IMR-90 (cell line): ENCODE results near the gene FAF2. TPM values are rescaled to one million over a fixed set of nuclear protein-coding genes. Genes with fewer than 3 reads are reported as not detected.
A peak's percentile ranks its signal among the peaks of the same experiment; 100 is the strongest.

Experiments
- ATAC-seq: fragments of 200-7000 bp; cut with Tn5 transposase; 2 replicates; pipeline ENCODE4 v1.9.1; 2020; ENCODE audit warnings: low read depth, mild to moderate bottlenecking, moderate library complexity
- BruUV-seq: library from RNA; stranded (reverse); fragments of 400-500 nt; replicated peaks from 2 replicates; lab custom pipeline; 2021; lab: Mats Ljungman, UMichigan
- CTCF ChIA-PET: fragments of 300-600 bp; formaldehyde crosslinking; extraction: SDS; loops from one replicate; lab custom pipeline; 2021; ENCODE audit warnings: antibody characterized with exemption; lab: Yijun Ruan, JAX
- POLR2A ChIA-PET: fragments of 300-600 bp; sonication (Branson Sonifier 250); formaldehyde crosslinking; loops from one replicate; lab custom pipeline; 2022; ENCODE audit warnings: antibody characterized with exemption; ENCODE audit not compliant: unreplicated experiment; lab: Charles Lee
- DNase-seq: peaks from one replicate; pipeline ENCODE4 v3.0.0; 2013
- H2AFZ ChIP-seq: replicated peaks from 2 replicates; pipeline ENCODE3; 2013; ENCODE audit warnings: low read length, mild to moderate bottlenecking; ENCODE audit not compliant: poor library complexity
- H2AK5ac ChIP-seq: 2 replicates; pipeline ENCODE4 v1.6.1; 2013; ENCODE audit warnings: low read depth, low read length, inconsistent platforms
- H2AK9ac ChIP-seq: replicated peaks from 2 replicates; pipeline ENCODE3; 2013; ENCODE audit warnings: mild to moderate bottlenecking, low read depth, low read length, moderate library complexity; ENCODE audit not compliant: poor library complexity
- H2BK120ac ChIP-seq: 2 replicates; pipeline ENCODE4 v1.6.1; 2013; ENCODE audit warnings: low read depth, low read length, inconsistent platforms
- H2BK15ac ChIP-seq: 3 replicates; pipeline ENCODE4 v1.6.1; 2013; ENCODE audit warnings: low read depth, low read length, inconsistent platforms
- H2BK20ac ChIP-seq: 2 replicates; pipeline ENCODE4 v1.6.1; 2013; ENCODE audit warnings: low read depth, mild to moderate bottlenecking, inconsistent platforms, low read length, moderate library complexity
- H2BK5ac ChIP-seq: 2 replicates; pipeline ENCODE4 v1.6.1; 2013; ENCODE audit warnings: mild to moderate bottlenecking, low read depth, low read length, inconsistent platforms; ENCODE audit not compliant: poor library complexity, severe bottlenecking
- H3K14ac ChIP-seq: replicated peaks from 2 replicates; pipeline ENCODE4 v1.6.1; 2013; ENCODE audit warnings: low read depth, low read length, inconsistent platforms
- H3K18ac ChIP-seq: 2 replicates; pipeline ENCODE4 v1.6.1; 2013; ENCODE audit warnings: low read depth, low read length, control low read depth
- H3K23ac ChIP-seq: 2 replicates; pipeline ENCODE4 v1.6.1; 2013; ENCODE audit warnings: low read depth, low read length, inconsistent platforms
- H3K27ac ChIP-seq: 2 replicates; pipeline ENCODE4 v1.5.1; 2013; ENCODE audit warnings: mild to moderate bottlenecking, control low read depth, low read length; ENCODE audit not compliant: insufficient read depth
- H3K27me3 ChIP-seq: 2 replicates; pipeline ENCODE4 v1.6.1; 2013; ENCODE audit warnings: low read length; ENCODE audit not compliant: control insufficient read depth, insufficient read depth
- H3K36me3 ChIP-seq: 2 replicates; pipeline ENCODE4 v1.6.1; 2013; ENCODE audit warnings: low read length, mixed read lengths; ENCODE audit not compliant: control insufficient read depth, insufficient read depth
- H3K4ac ChIP-seq: 2 replicates; pipeline ENCODE4 v1.6.1; 2013; ENCODE audit warnings: low read depth, low read length, inconsistent platforms
- H3K4me1 ChIP-seq: 2 replicates; pipeline ENCODE4 v1.6.1; 2013; ENCODE audit warnings: low read length, mixed read lengths; ENCODE audit not compliant: control insufficient read depth, insufficient read depth
- H3K4me2 ChIP-seq: 2 replicates; pipeline ENCODE4 v1.6.1; 2013; ENCODE audit warnings: low read depth, mild to moderate bottlenecking, control low read depth, low read length, moderate library complexity
- H3K4me3 ChIP-seq: 2 replicates; pipeline ENCODE4 v1.5.1; 2013; ENCODE audit warnings: low read depth, mild to moderate bottlenecking, control low read depth, low read length, moderate library complexity; ENCODE audit not compliant: insufficient read depth
- H3K56ac ChIP-seq: 2 replicates; pipeline ENCODE4 v1.6.1; 2013; ENCODE audit warnings: low read length, inconsistent platforms; ENCODE audit not compliant: insufficient read depth; ENCODE audit errors: extremely low read depth
- H3K79me1 ChIP-seq, 2 experiments: 2 replicates each; pipeline ENCODE4 v1.6.1; 2013; ENCODE audit warnings: low read length in 2 of 2, inconsistent platforms in 1 of 2, low read depth in 1 of 2
- H3K9ac ChIP-seq: 2 replicates; pipeline ENCODE4 v1.6.1; 2013; ENCODE audit warnings: low read depth, low read length, control low read depth
- H3K9me1 ChIP-seq: 2 replicates; pipeline ENCODE4 v1.6.1; 2013; ENCODE audit warnings: low read length, inconsistent platforms; ENCODE audit not compliant: insufficient read depth
- H3K9me3 ChIP-seq: 2 replicates; pipeline ENCODE4 v1.6.1; 2013; ENCODE audit warnings: low read length; ENCODE audit not compliant: control insufficient read depth, insufficient read depth
- H4K20me1 ChIP-seq: 2 replicates; pipeline ENCODE4 v1.6.1; 2013; ENCODE audit warnings: low read length, inconsistent platforms; ENCODE audit not compliant: insufficient read depth
- H4K5ac ChIP-seq: 2 replicates; pipeline ENCODE4 v1.6.1; 2013; ENCODE audit warnings: mild to moderate bottlenecking, low read depth, low read length, control low read depth
- H4K8ac ChIP-seq, 2 experiments: 2 replicates each; pipeline ENCODE4 v1.6.1; 2013; ENCODE audit warnings: low read depth in 2 of 2, low read length in 2 of 2, control low read depth in 1 of 2, inconsistent platforms in 1 of 2
- H4K91ac ChIP-seq: 2 replicates; pipeline ENCODE4 v1.6.1; 2013; ENCODE audit warnings: low read depth, low read length, inconsistent platforms; ENCODE audit not compliant: insufficient read depth
- BHLHE40 ChIP-seq: fragments of 150-350 bp; IDR thresholded peaks from 2 replicates; pipeline ENCODE4 v1.6.1; 2016; ENCODE audit warnings: mild to moderate bottlenecking, low read depth, low read length
- CEBPB ChIP-seq: IDR thresholded peaks from 2 replicates; pipeline ENCODE4 v1.6.1; 2012; ENCODE audit warnings: low read depth, low read length, improper control_type of control experiment
- CHD1 ChIP-seq: IDR thresholded peaks from 2 replicates; pipeline ENCODE4 v1.6.1; 2012; ENCODE audit warnings: low read depth, low read length, improper control_type of control experiment
- CTCF ChIP-seq: conservative IDR thresholded peaks from 2 replicates; pipeline ENCODE4 v1.5.1; 2012; ENCODE audit warnings: mild to moderate bottlenecking, low read depth, low read length, improper control_type of control experiment
- ELK1 ChIP-seq: fragments of 150-350 bp; IDR thresholded peaks from 2 replicates; pipeline ENCODE4 v1.6.1; 2016; ENCODE audit warnings: low read depth, mild to moderate bottlenecking, low read length, moderate library complexity, borderline replicate concordance
- FOS ChIP-seq: fragments of 150-350 bp; IDR thresholded peaks from 2 replicates; pipeline ENCODE4 v1.6.1; 2016; ENCODE audit warnings: low read depth, low read length
- MAFK ChIP-seq: IDR thresholded peaks from 2 replicates; pipeline ENCODE4 v1.6.1; 2012; ENCODE audit warnings: low read depth, low read length, improper control_type of control experiment
- MAZ ChIP-seq: IDR thresholded peaks from 2 replicates; pipeline ENCODE4 v1.6.1; 2012; ENCODE audit warnings: low read depth, mild to moderate bottlenecking, low read length, improper control_type of control experiment, moderate library complexity, borderline replicate concordance
- MXI1 ChIP-seq: IDR thresholded peaks from 2 replicates; pipeline ENCODE4 v1.6.1; 2012; ENCODE audit warnings: low read depth, mild to moderate bottlenecking, low read length, moderate library complexity, borderline replicate concordance
- NFE2L2 ChIP-seq: fragments of 150-350 bp; IDR thresholded peaks from 2 replicates; pipeline ENCODE4 v1.6.1; 2016; ENCODE audit warnings: low read depth, mild to moderate bottlenecking, low read length
- POLR2A ChIP-seq: IDR thresholded peaks from 2 replicates; pipeline ENCODE4 v1.6.1; 2012; ENCODE audit warnings: mild to moderate bottlenecking, low read depth, low read length
- RAD21 ChIP-seq: IDR thresholded peaks from 2 replicates; pipeline ENCODE4 v1.6.1; 2012; ENCODE audit warnings: low read length, improper control_type of control experiment
- RCOR1 ChIP-seq: IDR thresholded peaks from 2 replicates; pipeline ENCODE4 v1.6.1; 2012; ENCODE audit warnings: mild to moderate bottlenecking, low read length, improper control_type of control experiment; ENCODE audit not compliant: insufficient replicate concordance
- RFX5 ChIP-seq: IDR thresholded peaks from 2 replicates; pipeline ENCODE4 v1.8.0; 2012; ENCODE audit warnings: low read depth, mild to moderate bottlenecking, low read length, moderate library complexity
- SMC3 ChIP-seq: fragments of 150-350 bp; IDR thresholded peaks from 2 replicates; pipeline ENCODE4 v1.6.1; 2016; ENCODE audit warnings: low read depth, mild to moderate bottlenecking, antibody characterized with exemption, low read length, moderate library complexity
- USF2 ChIP-seq: fragments of 150-350 bp; IDR thresholded peaks from 2 replicates; pipeline ENCODE4 v1.6.1; 2017; ENCODE audit warnings: mild to moderate bottlenecking, antibody characterized with exemption, low read length, low read depth
- WGBS, 2 experiments: methylation state at CpG; one replicate each; pipeline versions ENCODE4 v1.1.5 to v1.1.7; 2013; ENCODE audit warnings: missing lambda C conversion rate in 2 of 2; ENCODE audit not compliant: insufficient read length in 1 of 2; ENCODE audit errors: extremely low coverage in 2 of 2; 5-methylcytosine and 5-hydroxymethylcytosine counted together
- dilution Hi-C: fragments of 300-500 bp; cut with HindIII; formaldehyde crosslinking; loops from one replicate; pipeline ENCODE4 v1.14.3; 2018; ENCODE audit warnings: low sequenced_read_pairs; ENCODE audit not compliant: unreplicated experiment
- in situ Hi-C: fragments of 300-500 bp; cut with MboI; formaldehyde crosslinking; loops from 3 replicates; pipeline ENCODE4 v1.14.3; 2019; ENCODE audit warnings: low sequenced_read_pairs, inconsistent platforms, mixed read lengths
- intact Hi-C: fragments of 100-400 bp; cut with micrococcal nuclease; formaldehyde crosslinking; loops from 2 replicates; pipeline ENCODE4 v1.10.0; 2022
- polyA plus RNA-seq, 3 experiments: library from polyadenylated mRNA; depleted of rRNA; stranded (reverse); fragments of >200 nt; gene quantifications; 2 replicates each; pipeline ENCODE4 v1.2.3, GENCODE V29; 2012; ENCODE audit warnings: low replicate concordance in 1 of 3
- total RNA-seq: library from RNA; depleted of rRNA; stranded (reverse); fragments of >200 nt; gene quantifications from 2 replicates; pipeline ENCODE4 v1.2.3, GENCODE V29; 2012

FAF2 gene
- total and polyA plus RNA-seq, 2 of the 4 experiments (the other 2 are of a cell fraction), result 32.9 to 47.0 TPM

- POLR2A ChIA-PET, result no interaction called here
- H4K91ac ChIP-seq, result no peak overlapping the region
- ATAC-seq (no peak), DNase-seq (no peak)
- H3K36me3 ChIP-seq, result peaks cover 25% of the 10 kb centered on the region
- H2AFZ ChIP-seq, result peak overlapping the region; percentile 52
- H3K4me1 ChIP-seq, result peaks cover 6% of the 10 kb centered on the region
- no peak overlapping the region for H2BK20ac ChIP-seq
- H3K23ac ChIP-seq, result no peak overlapping the region
- H3K79me1 ChIP-seq, result peaks cover 27 to 54% of the 10 kb centered on the region in 2 experiments
- no peak overlapping the region for H3K4me2 ChIP-seq
- no peaks in the 10 kb centered on the region for H3K27me3 ChIP-seq
- H2BK15ac ChIP-seq, result no peak overlapping the region
- no TSS peak for BruUV-seq
- no peak for TF ChIP-seq NFE2L2
- TF ChIP-seq ELK1, result no peak
- TF ChIP-seq SMC3, result no peak
- no peak for TF ChIP-seq CTCF
- no peak for TF ChIP-seq MAZ
- no peak for TF ChIP-seq USF2
- TF ChIP-seq CEBPB, result no peak
- no peak for TF ChIP-seq MXI1
- TF ChIP-seq MAFK, result no peak
- no peak for TF ChIP-seq FOS
- no peak for TF ChIP-seq BHLHE40
- no peak for TF ChIP-seq POLR2A
- TF ChIP-seq RCOR1, result no peak
- no peak for TF ChIP-seq RAD21
- no peak for TF ChIP-seq RFX5
- TF ChIP-seq CHD1, result no peak
- WGBS, 2 experiments, result 100% methylated on average over 3 of the region's 5 CpGs; no CpG with 5 or more reads in 1 of the 2 experiments
- intact Hi-C loops, result loop anchor here (10.0 kb wide), 1 partner anchor 234 kb away; the partner anchor contains the start of gene TSPAN17
- in situ Hi-C loops, result no loop called here
- H3K4ac ChIP-seq, result no peak overlapping the region
- H4K5ac ChIP-seq, result no peak overlapping the region
- H3K4me3 ChIP-seq, result no peak overlapping the region
- no peak overlapping the region for H3K9ac ChIP-seq
- H2BK5ac ChIP-seq, result no peak overlapping the region
- CTCF ChIA-PET, result no interaction called here
- H3K56ac ChIP-seq, result no peak overlapping the region
- peaks cover 16% of the 10 kb centered on the region for H3K9me1 ChIP-seq
- no peak overlapping the region for H4K8ac ChIP-seq
- H3K9me3 ChIP-seq, result no peaks in the 10 kb centered on the region
- dilution Hi-C loops, result no loop called here
- H3K18ac ChIP-seq, result no peak overlapping the region
- no peak overlapping the region for H3K27ac ChIP-seq
- H2AK9ac ChIP-seq, result no peak overlapping the region
- no peak overlapping the region for H2AK5ac ChIP-seq
- peak overlapping the region; percentile 36; the same call in 1 of the 2 replicates for H3K14ac ChIP-seq
- peaks cover 45% of the 10 kb centered on the region for H4K20me1 ChIP-seq
- no peak overlapping the region for H2BK120ac ChIP-seq
Measured at GRCh38 chr5:176410486-176411180, 37.6 kb upstream of the FAF2 start.
